Ishikawa (cell line): Measurements from ENCODE around the gene MAEA.

Experiments used
- CEBPB ChIP-seq: IDR thresholded peaks from 2 replicates; pipeline ENCODE4 v1.6.1; 2012
- CREB1 ChIP-seq: IDR thresholded peaks from 2 replicates; pipeline ENCODE4 v1.6.1; 2012; ENCODE audit warnings: low read depth
- EGR1 ChIP-seq: IDR thresholded peaks from 2 replicates; pipeline ENCODE4 v1.6.1; 2012
- EP300 ChIP-seq: IDR thresholded peaks from 2 replicates; pipeline ENCODE4 v1.6.1; 2012; ENCODE audit warnings: borderline replicate concordance
- FOXM1 ChIP-seq: IDR thresholded peaks from 2 replicates; pipeline ENCODE4 v1.6.1; 2012; ENCODE audit warnings: low read depth, borderline replicate concordance
- NFIC ChIP-seq: IDR thresholded peaks from 2 replicates; pipeline ENCODE4 v1.6.1; 2012
- RAD21 ChIP-seq: IDR thresholded peaks from 2 replicates; pipeline ENCODE4 v1.6.1; 2012; ENCODE audit warnings: low read depth
- TAF1 ChIP-seq: IDR thresholded peaks from 2 replicates; pipeline ENCODE4 v1.6.1; 2012; ENCODE audit warnings: low read depth, mild to moderate bottlenecking
- TCF12 ChIP-seq: IDR thresholded peaks from 2 replicates; pipeline ENCODE4 v1.6.1; 2012; ENCODE audit warnings: low read depth
- TEAD4 ChIP-seq: IDR thresholded peaks from 2 replicates; pipeline ENCODE4 v1.6.1; 2012
- YY1 ChIP-seq: IDR thresholded peaks from 2 replicates; pipeline ENCODE4 v1.6.1; 2012; ENCODE audit warnings: low read depth
- ZBTB7A ChIP-seq: IDR thresholded peaks from 2 replicates; pipeline ENCODE4 v1.6.1; 2012; ENCODE audit warnings: low read depth
- TF ChIP-seq, protein P1 (sequence below): IDR thresholded peaks from 2 replicates; pipeline ENCODE4 v1.6.1; 2012; ENCODE audit warnings: low read depth, mild to moderate bottlenecking
- TF ChIP-seq, protein P2 (sequence below): IDR thresholded peaks from 2 replicates; pipeline ENCODE4 v1.6.1; 2012
- TF ChIP-seq, protein P3 (sequence below): IDR thresholded peaks from 2 replicates; pipeline ENCODE4 v1.6.1; 2012

MAEA gene

DNA sequence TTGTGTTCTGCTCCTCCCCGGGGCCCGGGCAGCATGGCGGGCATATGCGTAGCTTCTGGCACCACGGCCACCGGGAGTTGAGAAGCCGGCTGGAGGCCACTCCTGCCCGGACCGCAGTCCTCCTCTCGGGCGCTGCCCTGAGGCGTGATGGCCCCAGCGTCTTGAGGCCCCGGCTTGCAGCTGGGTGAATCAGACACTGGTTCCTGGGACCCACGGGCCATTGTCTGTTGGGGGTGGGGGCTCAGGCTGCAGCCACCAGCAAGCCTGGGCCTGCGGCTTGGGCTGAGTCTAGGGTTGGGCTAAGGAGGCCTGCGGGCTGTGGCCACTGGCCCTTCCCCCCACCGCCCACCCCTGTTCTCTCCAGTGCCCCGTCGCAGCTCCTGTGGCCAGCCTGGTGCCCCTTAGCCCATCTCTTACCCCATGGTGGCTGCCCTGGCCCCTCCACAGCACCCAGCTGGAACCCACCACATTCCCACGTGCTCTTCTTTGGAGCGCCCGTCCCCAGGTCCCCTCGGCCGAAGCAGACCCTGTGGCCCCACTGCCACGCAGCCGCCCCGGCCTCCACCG, 50.6 kb downstream of the MAEA start:
- TF ChIP-seq, protein P1, sequence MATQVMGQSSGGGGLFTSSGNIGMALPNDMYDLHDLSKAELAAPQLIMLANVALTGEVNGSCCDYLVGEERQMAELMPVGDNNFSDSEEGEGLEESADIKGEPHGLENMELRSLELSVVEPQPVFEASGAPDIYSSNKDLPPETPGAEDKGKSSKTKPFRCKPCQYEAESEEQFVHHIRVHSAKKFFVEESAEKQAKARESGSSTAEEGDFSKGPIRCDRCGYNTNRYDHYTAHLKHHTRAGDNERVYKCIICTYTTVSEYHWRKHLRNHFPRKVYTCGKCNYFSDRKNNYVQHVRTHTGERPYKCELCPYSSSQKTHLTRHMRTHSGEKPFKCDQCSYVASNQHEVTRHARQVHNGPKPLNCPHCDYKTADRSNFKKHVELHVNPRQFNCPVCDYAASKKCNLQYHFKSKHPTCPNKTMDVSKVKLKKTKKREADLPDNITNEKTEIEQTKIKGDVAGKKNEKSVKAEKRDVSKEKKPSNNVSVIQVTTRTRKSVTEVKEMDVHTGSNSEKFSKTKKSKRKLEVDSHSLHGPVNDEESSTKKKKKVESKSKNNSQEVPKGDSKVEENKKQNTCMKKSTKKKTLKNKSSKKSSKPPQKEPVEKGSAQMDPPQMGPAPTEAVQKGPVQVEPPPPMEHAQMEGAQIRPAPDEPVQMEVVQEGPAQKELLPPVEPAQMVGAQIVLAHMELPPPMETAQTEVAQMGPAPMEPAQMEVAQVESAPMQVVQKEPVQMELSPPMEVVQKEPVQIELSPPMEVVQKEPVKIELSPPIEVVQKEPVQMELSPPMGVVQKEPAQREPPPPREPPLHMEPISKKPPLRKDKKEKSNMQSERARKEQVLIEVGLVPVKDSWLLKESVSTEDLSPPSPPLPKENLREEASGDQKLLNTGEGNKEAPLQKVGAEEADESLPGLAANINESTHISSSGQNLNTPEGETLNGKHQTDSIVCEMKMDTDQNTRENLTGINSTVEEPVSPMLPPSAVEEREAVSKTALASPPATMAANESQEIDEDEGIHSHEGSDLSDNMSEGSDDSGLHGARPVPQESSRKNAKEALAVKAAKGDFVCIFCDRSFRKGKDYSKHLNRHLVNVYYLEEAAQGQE = no peak
- no peak for TF ChIP-seq CREB1
- no peak for TF ChIP-seq RAD21
- no peak for TF ChIP-seq EP300
- no peak for TF ChIP-seq YY1
- no peak for TF ChIP-seq NFIC
- no peak for TF ChIP-seq EGR1
- no peak for TF ChIP-seq CEBPB
- no peak for TF ChIP-seq TAF1
- TF ChIP-seq FOXM1 = no peak
- TF ChIP-seq, protein P2, sequence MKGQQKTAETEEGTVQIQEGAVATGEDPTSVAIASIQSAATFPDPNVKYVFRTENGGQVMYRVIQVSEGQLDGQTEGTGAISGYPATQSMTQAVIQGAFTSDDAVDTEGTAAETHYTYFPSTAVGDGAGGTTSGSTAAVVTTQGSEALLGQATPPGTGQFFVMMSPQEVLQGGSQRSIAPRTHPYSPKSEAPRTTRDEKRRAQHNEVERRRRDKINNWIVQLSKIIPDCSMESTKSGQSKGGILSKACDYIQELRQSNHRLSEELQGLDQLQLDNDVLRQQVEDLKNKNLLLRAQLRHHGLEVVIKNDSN = no peak
- TF ChIP-seq TEAD4 = no peak
- TF ChIP-seq TCF12 = no peak
- TF ChIP-seq, protein P3, sequence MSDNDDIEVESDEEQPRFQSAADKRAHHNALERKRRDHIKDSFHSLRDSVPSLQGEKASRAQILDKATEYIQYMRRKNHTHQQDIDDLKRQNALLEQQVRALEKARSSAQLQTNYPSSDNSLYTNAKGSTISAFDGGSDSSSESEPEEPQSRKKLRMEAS = no peak
- TF ChIP-seq ZBTB7A = no peak

DNA sequence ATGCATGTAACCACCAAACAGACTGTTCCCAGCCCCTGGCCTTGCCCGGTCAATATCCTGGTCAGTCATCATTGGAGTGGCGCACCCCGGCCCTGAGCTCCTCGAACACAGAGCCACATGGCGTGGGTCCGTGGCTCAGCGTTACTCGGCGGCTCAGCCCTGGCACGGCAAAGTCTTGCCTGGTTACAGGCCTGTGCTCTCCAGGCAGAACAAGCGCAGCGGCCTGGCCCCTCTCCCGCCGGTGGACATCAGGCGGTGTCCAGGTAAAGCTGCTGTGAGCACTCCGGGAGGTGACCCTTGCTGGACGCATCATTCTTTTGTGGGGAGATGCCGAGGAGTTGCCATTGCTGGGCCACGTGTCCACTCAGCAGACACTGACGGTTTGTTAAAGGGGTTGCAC, 51.2 kb downstream of the MAEA start:
- no peak for TF ChIP-seq TCF12
- no peak for TF ChIP-seq CEBPB
- no peak for TF ChIP-seq EP300
- no peak for TF ChIP-seq RAD21
- TF ChIP-seq, protein P2 = no peak
- no peak for TF ChIP-seq CREB1
- TF ChIP-seq TAF1 = no peak
- TF ChIP-seq, protein P1 = no peak
- no peak for TF ChIP-seq ZBTB7A
- no peak for TF ChIP-seq TEAD4
- TF ChIP-seq, protein P3 = no peak
- TF ChIP-seq EGR1 = no peak
- no peak for TF ChIP-seq FOXM1

DNA sequence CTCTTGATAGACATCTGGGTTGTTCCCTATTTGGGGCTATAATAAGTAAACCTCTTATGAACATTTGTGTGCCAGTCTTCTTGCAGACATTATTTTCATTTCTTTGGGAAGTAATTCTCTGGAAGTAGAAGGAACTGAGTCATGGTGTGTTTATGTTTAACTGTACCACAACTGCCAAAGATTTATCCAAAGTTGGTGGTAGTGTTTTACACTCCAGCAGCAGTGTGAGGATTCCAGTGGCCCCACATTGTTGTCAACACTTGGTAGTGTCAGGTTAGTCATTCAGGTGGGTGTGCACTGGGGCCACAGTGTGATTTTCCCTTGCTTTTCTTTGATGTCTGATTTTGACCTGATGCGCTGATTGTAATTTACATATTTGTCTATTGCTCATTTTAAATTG, 52.3 kb downstream of the MAEA start:
- TF ChIP-seq ZBTB7A (no peak), RAD21 (no peak), EP300 (no peak), TEAD4 (no peak), CREB1 (no peak), FOXM1 (no peak), YY1 (no peak), TCF12 (no peak), TAF1 (no peak), EGR1 (no peak), NFIC (no peak)
- TF ChIP-seq, protein P1 = no peak
- TF ChIP-seq, protein P3 = no peak
- TF ChIP-seq, protein P2 = no peak

DNA sequence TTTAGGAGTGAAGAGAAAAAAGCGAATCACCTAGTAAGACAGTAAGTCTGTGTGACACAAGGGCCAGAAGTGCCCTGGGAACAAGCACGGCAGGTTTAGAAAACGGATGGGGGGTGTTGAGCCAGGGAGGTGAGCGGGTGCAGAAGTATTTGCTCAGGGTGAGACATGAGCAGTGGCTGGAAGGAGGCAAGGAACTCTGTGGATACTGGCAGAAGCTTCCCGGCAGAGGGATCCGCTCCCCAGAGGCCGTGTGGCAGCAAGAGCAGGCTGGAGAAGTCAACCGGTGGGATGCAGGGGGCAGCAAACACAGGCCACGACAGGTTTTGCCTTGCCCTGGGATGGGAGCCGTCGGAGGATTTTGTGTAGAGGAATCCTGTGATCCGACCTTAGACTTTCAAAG, 55.0 kb downstream of the MAEA start:
- TF ChIP-seq YY1 (no peak), TEAD4 (no peak), TCF12 (no peak), CEBPB (no peak), TAF1 (no peak), RAD21 (no peak), FOXM1 (no peak), EGR1 (no peak), NFIC (no peak), EP300 (no peak), CREB1 (no peak), ZBTB7A (no peak)
- TF ChIP-seq, protein P2 = no peak
- TF ChIP-seq, protein P1 = no peak
- TF ChIP-seq, protein P3 = no peak
